HepG2 (cell line): ENCODE results near the gene MRPL43. TPM values are rescaled to one million over a fixed set of nuclear protein-coding genes. Genes with fewer than 3 reads are reported as not detected.
A peak's percentile ranks its signal among the peaks of the same experiment; 100 is the strongest.

Experiments used
- AHR ChIP-seq: IDR thresholded peaks from 2 replicates; pipeline ENCODE4 v1.6.1; 2018; ENCODE audit warnings: missing genetic modification reagents, missing compliant biosample characterization
- AKAP8 ChIP-seq: sonication (generic); formaldehyde crosslinking; IDR thresholded peaks from 2 replicates; pipeline ENCODE4 v1.5.1; 2020; ENCODE audit warnings: mild to moderate bottlenecking, missing genetic modification reagents
- ATF7-NPFF ChIP-seq: sonication (generic); formaldehyde crosslinking; IDR thresholded peaks from 2 replicates; pipeline ENCODE4 v1.8.1; 2023; ENCODE audit warnings: mild to moderate bottlenecking, low read depth, missing genetic modification reagents, moderate library complexity
- CREB1 ChIP-seq, 2 experiments: fragments of 450-650 bp in 1 of 2; IDR thresholded peaks; 2 replicates each; pipeline ENCODE4 v1.6.1; 2016 to 2017; ENCODE audit warnings: control low read depth in 1 of 2, mild to moderate bottlenecking in 1 of 2, missing compliant biosample characterization in 1 of 2, missing genetic modification characterization in 1 of 2
- DMAP1 ChIP-seq: IDR thresholded peaks from 2 replicates; pipeline ENCODE4 v1.6.1; 2016
- GATA4 ChIP-seq: sonication (generic); IDR thresholded peaks from 2 replicates; pipeline ENCODE4 v1.6.1; 2016; ENCODE audit warnings: antibody characterized with exemption, low read depth, borderline replicate concordance
- GMEB2 ChIP-seq: IDR thresholded peaks from 2 replicates; pipeline ENCODE4 v1.6.1; 2016; ENCODE audit warnings: missing biosample characterization, missing genetic modification reagents, low read depth
- HHEX ChIP-seq: IDR thresholded peaks from 2 replicates; pipeline ENCODE4 v1.6.1; 2016; ENCODE audit warnings: control low read depth
- KLF6 ChIP-seq: IDR thresholded peaks from 2 replicates; pipeline ENCODE4 v1.8.0; 2016; ENCODE audit warnings: missing biosample characterization, missing genetic modification reagents
- MAZ ChIP-seq, 2 experiments: sonication (generic) in 1 of 2; formaldehyde crosslinking in 1 of 2; IDR thresholded peaks; 2 replicates each; pipeline versions ENCODE4 v1.5.0 to v1.6.1; 2012 to 2020; ENCODE audit warnings: low read depth in 2 of 2, mild to moderate bottlenecking in 2 of 2, borderline replicate concordance in 1 of 2, improper control_type of control experiment in 1 of 2, low read length in 1 of 2, missing genetic modification reagents in 1 of 2, moderate library complexity in 1 of 2
- POGZ ChIP-seq: sonication (generic); formaldehyde crosslinking; IDR thresholded peaks from 2 replicates; pipeline ENCODE4 v1.4.0; 2020; ENCODE audit warnings: mild to moderate bottlenecking, missing genetic modification reagents
- RBM22 ChIP-seq: fragments of 200-400 bp; formaldehyde crosslinking; optimal IDR thresholded peaks from 2 replicates; pipeline ENCODE3; 2017; ENCODE audit warnings: mild to moderate bottlenecking, low read length, moderate library complexity
- SMARCC2 ChIP-seq: fragments of 450-650 bp; IDR thresholded peaks from 2 replicates; pipeline ENCODE4 v1.6.1; 2017; ENCODE audit warnings: antibody characterized with exemption, mild to moderate bottlenecking
- SMARCE1 ChIP-seq: fragments of 450-650 bp; IDR thresholded peaks from 2 replicates; pipeline ENCODE4 v1.6.1; 2017; ENCODE audit warnings: borderline replicate concordance
- SNAI1 ChIP-seq: sonication (generic); formaldehyde crosslinking; IDR thresholded peaks from 2 replicates; pipeline ENCODE4 v1.5.0; 2020; ENCODE audit warnings: mild to moderate bottlenecking, missing genetic modification reagents, borderline replicate concordance
- SRY ChIP-seq: sonication (generic); formaldehyde crosslinking; IDR thresholded peaks from 2 replicates; pipeline ENCODE4 v1.8.0; 2022; ENCODE audit warnings: mild to moderate bottlenecking, missing genetic modification reagents
- ZNF256 ChIP-seq: sonication (generic); formaldehyde crosslinking; conservative IDR thresholded peaks from 2 replicates; pipeline ENCODE4 v1.4.0; 2020; ENCODE audit warnings: missing genetic modification reagents
- ZNF264 ChIP-seq: sonication (generic); formaldehyde crosslinking; IDR thresholded peaks from 2 replicates; pipeline ENCODE4 v1.4.0; 2020; ENCODE audit warnings: missing genetic modification reagents
- ZNF362 ChIP-seq: sonication (generic); formaldehyde crosslinking; IDR thresholded peaks from 2 replicates; pipeline ENCODE4 v1.4.0; 2020; ENCODE audit warnings: missing genetic modification reagents, mild to moderate bottlenecking, borderline replicate concordance
- ZNF709 ChIP-seq: sonication (generic); formaldehyde crosslinking; IDR thresholded peaks from 2 replicates; pipeline ENCODE4 v1.5.0; 2020; ENCODE audit warnings: mild to moderate bottlenecking, missing genetic modification reagents
- ZSCAN25 ChIP-seq: sonication (generic); formaldehyde crosslinking; IDR thresholded peaks from 2 replicates; pipeline ENCODE4 v1.8.0; 2022; ENCODE audit warnings: mild to moderate bottlenecking, missing genetic modification reagents
- polyA plus RNA-seq, 8 experiments: library from polyadenylated mRNA; depleted of rRNA in 3 of 8; stranded (reverse) in 7 of 8; unstranded in 1 of 8; fragments of >200 nt; fragmentation: Illumina TruSeq in 4 of 8; extraction: Trizol in 4 of 8; gene quantifications; 2 replicates each; pipeline versions ENCODE4 v1.2.1 to v1.2.3, GENCODE V29; 2011 to 2016; ENCODE audit warnings: low read depth in 4 of 8, missing spikeins in 1 of 8, mixed read lengths in 1 of 8; ENCODE audit not compliant: insufficient read depth in 1 of 8
- total RNA-seq, 5 experiments: library from RNA; depleted of rRNA; stranded (reverse); fragments of >200 nt; fragmentation: Illumina TruSeq; extraction: Trizol; gene quantifications; 2 replicates each; pipeline ENCODE4 v1.2.3, GENCODE V29; 2016; ENCODE audit warnings: low read depth in 1 of 5
- TF ChIP-seq, protein P1 (sequence below): IDR thresholded peaks from 2 replicates; pipeline ENCODE4 v1.6.1; 2016; ENCODE audit warnings: mild to moderate bottlenecking
- TF ChIP-seq, protein P2 (sequence below): sonication (generic); formaldehyde crosslinking; IDR thresholded peaks from 2 replicates; pipeline ENCODE4 v1.8.0; 2022; ENCODE audit warnings: missing genetic modification reagents, low read depth, mild to moderate bottlenecking, borderline replicate concordance

The MRPL43 gene
- total and polyA plus RNA-seq, 2 of the 13 experiments (the other 11 are each of a cell fraction or from before 2014, with no cell fraction given): 71.0 to 73.7 TPM

DNA sequence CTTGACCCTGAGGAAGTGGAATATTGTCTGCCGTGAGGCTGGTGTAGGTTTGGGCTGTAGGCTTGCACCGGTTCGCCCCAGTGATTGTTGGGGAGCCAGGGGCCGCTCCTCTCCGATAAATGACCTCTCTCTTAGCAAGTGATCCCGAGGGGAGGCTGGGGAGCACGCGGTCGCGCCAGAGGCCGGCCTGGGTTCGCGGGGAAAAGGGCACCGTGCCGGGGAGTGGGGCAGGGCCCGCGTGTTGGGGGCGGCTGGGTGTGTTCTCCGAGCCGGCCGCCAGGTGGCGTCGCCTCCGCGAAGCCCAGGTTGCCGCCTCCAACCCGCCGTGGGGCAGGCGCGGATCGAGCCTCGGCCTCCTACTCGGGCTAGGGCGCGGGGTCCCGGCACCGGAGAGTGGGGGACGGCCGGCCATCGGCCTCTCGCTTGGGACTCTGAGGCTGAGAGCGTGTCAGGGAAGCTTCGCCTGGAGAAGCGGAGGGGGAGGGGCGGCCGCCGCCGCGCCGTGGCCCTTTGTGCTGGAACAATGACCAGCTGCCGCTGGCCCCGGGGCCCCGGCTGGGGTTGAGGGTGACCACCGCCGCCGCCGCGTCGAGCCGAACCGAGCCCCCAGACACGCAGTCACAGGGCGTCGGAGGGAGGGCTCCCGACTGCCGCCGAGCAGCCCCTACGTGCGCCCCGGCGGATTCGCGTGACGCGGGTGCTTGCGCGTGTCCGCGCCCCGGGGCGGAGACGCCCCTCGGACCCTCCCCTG lies 11.9 kb upstream of the MRPL43 start (continued):
- no peak; the same call in 1 of the 2 replicates for TF ChIP-seq GMEB2 (CRISPR knock-in tag)
- 0 out of 2 replicates have a peak, but pooled peaks have one; percentile 54 for TF ChIP-seq SNAI1 (CRISPR knock-in tag)
- peak; percentile 67 for TF ChIP-seq SRY (CRISPR knock-in tag)
- TF ChIP-seq RBM22: no peak
- TF ChIP-seq ZNF264 (CRISPR knock-in tag): no peak
- TF ChIP-seq CREB1 (IDR thresholded peaks at IDR 0.05): peak; percentile 55; the same call in 1 of the 2 replicates
- no peak for TF ChIP-seq CREB1 (CRISPR knock-in tag; IDR thresholded peaks at IDR 0.05)
- TF ChIP-seq SMARCC2: no peak
- TF ChIP-seq, protein P1, sequence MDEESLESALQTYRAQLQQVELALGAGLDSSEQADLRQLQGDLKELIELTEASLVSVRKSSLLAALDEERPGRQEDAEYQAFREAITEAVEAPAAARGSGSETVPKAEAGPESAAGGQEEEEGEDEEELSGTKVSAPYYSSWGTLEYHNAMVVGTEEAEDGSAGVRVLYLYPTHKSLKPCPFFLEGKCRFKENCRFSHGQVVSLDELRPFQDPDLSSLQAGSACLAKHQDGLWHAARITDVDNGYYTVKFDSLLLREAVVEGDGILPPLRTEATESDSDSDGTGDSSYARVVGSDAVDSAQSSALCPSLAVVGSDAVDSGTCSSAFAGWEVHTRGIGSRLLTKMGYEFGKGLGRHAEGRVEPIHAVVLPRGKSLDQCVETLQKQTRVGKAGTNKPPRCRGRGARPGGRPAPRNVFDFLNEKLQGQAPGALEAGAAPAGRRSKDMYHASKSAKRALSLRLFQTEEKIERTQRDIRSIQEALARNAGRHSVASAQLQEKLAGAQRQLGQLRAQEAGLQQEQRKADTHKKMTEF (CRISPR knock-in tag): peak; percentile 87; the same call in 1 of the 2 replicates
- 0 out of 2 replicates have a peak, but pooled peaks have one; percentile 16 for TF ChIP-seq ZNF362
- no peak; the same call in 1 of the 2 replicates for TF ChIP-seq ZSCAN25 (CRISPR knock-in tag)
- TF ChIP-seq ATF7-NPFF: peak; percentile 13; the same call in 1 of the 2 replicates
- no peak for TF ChIP-seq SMARCE1
- 0 out of 2 replicates have a peak, but pooled peaks have one; percentile 20 for TF ChIP-seq ZNF256 (CRISPR knock-in tag)
- TF ChIP-seq AHR: no peak
- no peak for TF ChIP-seq HHEX
- no peak; the same call in 1 of the 2 replicates for TF ChIP-seq POGZ (CRISPR knock-in tag)
- TF ChIP-seq ZNF709: peak; percentile 82; the same call in 1 of the 2 replicates
- TF ChIP-seq KLF6 (CRISPR knock-in tag): 0 out of 2 replicates have a peak, but pooled peaks have one; percentile 55
- peak; percentile 50; the same call in 1 of the 2 replicates for TF ChIP-seq GATA4
- TF ChIP-seq, protein P2, sequence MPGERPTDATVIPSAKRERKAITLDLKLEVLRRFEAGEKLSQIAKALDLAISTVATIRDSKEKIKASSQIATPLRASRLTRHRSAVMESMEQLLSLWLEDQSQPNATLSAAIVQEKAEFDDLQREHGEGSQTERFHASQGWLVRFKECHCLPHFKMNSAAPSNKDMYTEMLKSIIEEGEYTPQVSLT (CRISPR knock-in tag): no peak
- TF ChIP-seq DMAP1: peak; percentile 74
- peak; percentile 54; the same call in 1 of the 2 replicates for TF ChIP-seq MAZ (IDR thresholded peaks at IDR 0.05; ENCODE audit: borderline replicate concordance, low read depth, low read length)
- peak; percentile 74; the same call in 1 of the 2 replicates for TF ChIP-seq MAZ (CRISPR knock-in tag; IDR thresholded peaks at IDR 0.05; ENCODE audit: low read depth)
- peak; percentile 99 for TF ChIP-seq AKAP8 (CRISPR knock-in tag)
